K562 (cell line): ENCODE data around the gene CD84. TPM values are rescaled to one million over a fixed set of nuclear protein-coding genes. Genes with fewer than 3 reads are reported as not detected.

Experiments
- ATAC-seq: fragments of 200-7000 bp; cut with Tn5 transposase; 3 replicates; pipeline ENCODE4 v1.9.1; 2020; ENCODE audit warnings: moderate library complexity
- BruUV-seq: library from RNA; stranded (reverse); fragments of 400-500 nt; replicated peaks from 2 replicates; lab custom pipeline; 2021; lab: Mats Ljungman, UMichigan
- CTCF ChIA-PET: fragments of 300-600 bp; formaldehyde crosslinking; extraction: SDS; loops from one replicate; lab custom pipeline; 2021; ENCODE audit warnings: low intra/inter-chr PET ratio; lab: Yijun Ruan, JAX
- POLR2A ChIA-PET: fragments of 300-600, 350-650 bp; sonication (Branson Sonifier 250); formaldehyde crosslinking; extraction: SDS; loops from one replicate; lab custom pipeline; 2021; ENCODE audit warnings: antibody characterized with exemption, inconsistent platforms; lab: Yijun Ruan, JAX
- DNase-seq, 4 experiments: peaks; one replicate each; pipeline versions ENCODE4 v3.0.0 to v3.0.0-alpha.2; 2011 to 2018; ENCODE audit warnings: low spot score in 3 of 4, mixed read lengths in 3 of 4; ENCODE audit errors: extremely low read depth in 1 of 4
- FAIRE-seq: peaks from 2 replicates; lab custom pipeline; 2011; peaks lifted over from hg19 to GRCh38; lab: Jason Lieb, UNC
- H2AFZ ChIP-seq: 2 replicates; pipeline ENCODE4 v1.6.0; 2011; ENCODE audit warnings: low read depth, low read length, control low read depth, inconsistent platforms
- H3K27ac ChIP-seq: fragments of 200-600 bp; 3 replicates; pipeline ENCODE4 v1.8.0; 2011; ENCODE audit warnings: low read depth, mild to moderate bottlenecking, control low read depth, inconsistent platforms, low read length, moderate library complexity, mixed read lengths; ENCODE audit errors: extremely low read depth
- H3K27me3 ChIP-seq, 2 experiments: fragments of 300-600 bp in 1 of 2; 2 replicates in 1 of 2; 3 replicates in 1 of 2; pipeline versions ENCODE4 v1.6.0 to v1.8.0; 2011; ENCODE audit warnings: inconsistent platforms in 2 of 2, low read length in 2 of 2, mild to moderate bottlenecking in 1 of 2, mixed read lengths in 1 of 2, moderate library complexity in 1 of 2; ENCODE audit not compliant: control insufficient read depth in 2 of 2, insufficient read depth in 2 of 2
- H3K36me3 ChIP-seq: fragments of 300-600 bp; 3 replicates; pipeline ENCODE4 v1.8.0; 2011; ENCODE audit warnings: mild to moderate bottlenecking, low read length, inconsistent platforms; ENCODE audit not compliant: control insufficient read depth, insufficient read depth
- H3K4me1 ChIP-seq, 2 experiments: fragments of 200-600 bp in 1 of 2; replicated peaks in 1 of 2; 2 replicates in 1 of 2; 3 replicates in 1 of 2; pipeline versions ENCODE4 v1.5.1 to v1.8.0; 2011; ENCODE audit warnings: inconsistent platforms in 2 of 2, low read length in 2 of 2, mild to moderate bottlenecking in 1 of 2, mixed read lengths in 1 of 2, moderate library complexity in 1 of 2; ENCODE audit not compliant: control insufficient read depth in 2 of 2, insufficient read depth in 2 of 2
- H3K4me2 ChIP-seq: 2 replicates; pipeline ENCODE4 v1.6.1; 2011; ENCODE audit warnings: low read length, control low read depth, inconsistent platforms, mixed read lengths; ENCODE audit not compliant: insufficient read depth
- H3K4me3 ChIP-seq: fragments of 200-600 bp; sonication (generic), shearing (Covaris generic); 2 replicates; pipeline ENCODE4 v1.5.1; 2016; ENCODE audit warnings: control low read depth, inconsistent platforms
- H3K79me2 ChIP-seq: fragments of 200-600 bp; 3 replicates; pipeline ENCODE4 v1.8.0; 2011; ENCODE audit warnings: low read length, inconsistent platforms; ENCODE audit not compliant: control insufficient read depth, insufficient read depth
- H3K9ac ChIP-seq, 2 experiments: 2 replicates each; pipeline versions ENCODE4 v1.6.0 to v1.6.1; 2011; ENCODE audit warnings: low read depth in 2 of 2, low read length in 2 of 2, control low read depth in 1 of 2, inconsistent platforms in 1 of 2, mild to moderate bottlenecking in 1 of 2, mixed read lengths in 1 of 2; ENCODE audit not compliant: insufficient read depth in 1 of 2
- H3K9me1 ChIP-seq: one replicate; pipeline ENCODE4 v1.6.0; 2011; ENCODE audit warnings: inconsistent platforms, mild to moderate bottlenecking, low read length, moderate library complexity; ENCODE audit not compliant: control insufficient read depth, insufficient read depth
- H3K9me3 ChIP-seq: replicated peaks from 2 replicates; pipeline ENCODE4 v1.5.1; 2011; ENCODE audit warnings: low read depth, low read length, inconsistent platforms; ENCODE audit not compliant: control insufficient read depth, insufficient read depth
- H4K20me1 ChIP-seq: replicated peaks from 2 replicates; pipeline ENCODE4 v1.6.1; 2011; ENCODE audit warnings: low read length, inconsistent platforms, mixed read lengths; ENCODE audit not compliant: control insufficient read depth, insufficient read depth
- ADNP ChIP-seq: fragments of 200-800 bp; sonication (Bioruptor generic); IDR thresholded peaks from 2 replicates; pipeline ENCODE4 v1.6.1; 2016; ENCODE audit warnings: missing genetic modification characterization, missing compliant biosample characterization
- BDP1 ChIP-seq: IDR thresholded peaks from 3 replicates; pipeline ENCODE4 v1.6.1; 2011; ENCODE audit not compliant: insufficient read length, insufficient read depth
- CBFA2T2 ChIP-seq: fragments of 450-650 bp; conservative IDR thresholded peaks from 2 replicates; pipeline ENCODE4 v1.6.1; 2017; ENCODE audit warnings: mild to moderate bottlenecking
- CCNT2 ChIP-seq: IDR thresholded peaks from 2 replicates; pipeline ENCODE4 v1.6.1; 2011; ENCODE audit warnings: borderline replicate concordance, low read depth, mild to moderate bottlenecking, moderate library complexity, mixed read lengths, low read length; ENCODE audit not compliant: insufficient read length; ENCODE audit errors: extremely low read depth
- COPS2 ChIP-seq: fragments of 450-650 bp; conservative IDR thresholded peaks from 2 replicates; pipeline ENCODE4 v1.6.1; 2016; ENCODE audit warnings: mild to moderate bottlenecking, moderate library complexity
- HNRNPL ChIP-seq: fragments of 200-400 bp; formaldehyde crosslinking; IDR thresholded peaks from 2 replicates; pipeline ENCODE4 v1.6.1; 2017; ENCODE audit warnings: low read depth, mild to moderate bottlenecking, low read length
- KDM2B ChIP-seq: fragments of 250-450 bp; sonication (Bioruptor Pico); IDR thresholded peaks from 2 replicates; pipeline ENCODE4 v1.8.0; 2021; ENCODE audit warnings: mild to moderate bottlenecking, moderate library complexity
- NCOA4 ChIP-seq: fragments of 450-650 bp; IDR thresholded peaks from 2 replicates; pipeline ENCODE4 v1.6.1; 2018; ENCODE audit warnings: mild to moderate bottlenecking; ENCODE audit not compliant: partially characterized antibody
- POLR2AphosphoS2 ChIP-seq: IDR thresholded peaks from 2 replicates; pipeline ENCODE4 v1.6.1; 2012; ENCODE audit warnings: low read length, improper control_type of control experiment
- POLR3G ChIP-seq: IDR thresholded peaks from 2 replicates; pipeline ENCODE4 v1.6.1; 2011; ENCODE audit not compliant: insufficient read length, insufficient replicate concordance; ENCODE audit errors: extremely low read depth
- PYGO2 ChIP-seq: fragments of 450-650 bp; IDR thresholded peaks from 2 replicates; pipeline ENCODE4 v1.6.1; 2016; ENCODE audit warnings: mild to moderate bottlenecking, missing genetic modification characterization, moderate library complexity, missing compliant biosample characterization
- SMARCA4 ChIP-seq: fragments of 450-650 bp; IDR thresholded peaks from 2 replicates; pipeline ENCODE4 v1.6.1; 2016
- SRSF9 ChIP-seq: fragments of 200-400 bp; formaldehyde crosslinking; IDR thresholded peaks from 2 replicates; pipeline ENCODE4 v1.6.1; 2017; ENCODE audit warnings: low read depth, low read length, borderline replicate concordance
- TFAM ChIP-seq: fragments of 250-450 bp; sonication (Bioruptor Pico); conservative IDR thresholded peaks from 2 replicates; pipeline ENCODE4 v1.5.0; 2021; ENCODE audit warnings: mild to moderate bottlenecking, moderate library complexity
- ZNF175 ChIP-seq: fragments of 200-800 bp; sonication (Bioruptor generic); IDR thresholded peaks from 2 replicates; pipeline ENCODE4 v1.6.1; 2016; ENCODE audit warnings: low read depth, mild to moderate bottlenecking, missing genetic modification characterization, missing compliant biosample characterization
- ZNF445 ChIP-seq: fragments of 250-450 bp; sonication (Bioruptor Pico); IDR thresholded peaks from 2 replicates; pipeline ENCODE4 v1.4.0; 2020; ENCODE audit warnings: low read depth, mild to moderate bottlenecking, moderate library complexity
- WGBS: fragments of 100-300 bp; shearing (Covaris generic); methylation state at CpG from one replicate; pipeline ENCODE4 v1.1.6; 2016; ENCODE audit warnings: low coverage, mixed read lengths; ENCODE audit not compliant: insufficient coverage; ENCODE audit errors: missing lambda C conversion rate; 5-methylcytosine and 5-hydroxymethylcytosine counted together
- in situ Hi-C: fragments of 300-500 bp; cut with MboI; formaldehyde crosslinking; loops from 4 replicates; pipeline ENCODE4 v1.15.0; 2018; ENCODE audit warnings: inconsistent platforms, mixed read lengths
- intact Hi-C: fragments of 100-400 bp; cut with micrococcal nuclease; formaldehyde crosslinking; loops from 2 replicates; pipeline ENCODE4 v1.14.2; 2022
- polyA plus RNA-seq, 8 experiments: library from polyadenylated mRNA; depleted of rRNA in 4 of 8; stranded (reverse) in 5 of 8; unstranded in 3 of 8; fragments of >200 nt; fragmentation: Nextera tagmentation in 2 of 8; fragmentation: Illumina TruSeq in 1 of 8; extraction: Ambion mirVana in 2 of 8; extraction: Trizol in 1 of 8; gene quantifications; 2 replicates each; pipeline versions ENCODE4 v1.2.1 to v1.2.3, GENCODE V29; 2011 to 2014; ENCODE audit warnings: inconsistent platforms in 1 of 8, missing spikeins in 1 of 8
- total RNA-seq, 7 experiments: library from RNA; depleted of rRNA in 6 of 7; stranded (reverse); fragments of >200 nt in 6 of 7; fragmentation: Illumina TruSeq in 2 of 7; extraction: Trizol in 2 of 7; gene quantifications; 2 replicates each; pipeline versions ENCODE4 v1.2.1 to v1.2.3, GENCODE V29; 2011 to 2021; ENCODE audit warnings: low replicate concordance in 1 of 7
- TF ChIP-seq, protein P1 (sequence below), 3 experiments: fragments of 200-800 bp in 1 of 3; sonication (Bioruptor generic) in 1 of 3; sonication (generic) in 1 of 3; formaldehyde crosslinking in 1 of 3; IDR thresholded peaks; 2 replicates each; pipeline versions ENCODE4 v1.6.1 to v1.8.0; 2016 to 2022; ENCODE audit warnings: mild to moderate bottlenecking in 2 of 3, missing compliant biosample characterization in 2 of 3, missing genetic modification characterization in 2 of 3, missing genetic modification reagents in 1 of 3
- TF ChIP-seq, protein P2 (sequence below), 2 experiments: fragments of 450-650 bp in 1 of 2; IDR thresholded peaks; 2 replicates each; pipeline ENCODE4 v1.6.1; 2011 to 2017; ENCODE audit warnings: low read depth in 2 of 2, antibody characterized with exemption in 1 of 2, borderline replicate concordance in 1 of 2, low read length in 1 of 2, mild to moderate bottlenecking in 1 of 2, mixed read lengths in 1 of 2; ENCODE audit not compliant: control insufficient read depth in 1 of 2

CD84 gene
- total and polyA plus RNA-seq, 9 of the 15 experiments (the other 6 are each of a cell fraction or from before 2014, with no cell fraction given) = 0.82 to 6.8 (median 2.0) TPM

DNA sequence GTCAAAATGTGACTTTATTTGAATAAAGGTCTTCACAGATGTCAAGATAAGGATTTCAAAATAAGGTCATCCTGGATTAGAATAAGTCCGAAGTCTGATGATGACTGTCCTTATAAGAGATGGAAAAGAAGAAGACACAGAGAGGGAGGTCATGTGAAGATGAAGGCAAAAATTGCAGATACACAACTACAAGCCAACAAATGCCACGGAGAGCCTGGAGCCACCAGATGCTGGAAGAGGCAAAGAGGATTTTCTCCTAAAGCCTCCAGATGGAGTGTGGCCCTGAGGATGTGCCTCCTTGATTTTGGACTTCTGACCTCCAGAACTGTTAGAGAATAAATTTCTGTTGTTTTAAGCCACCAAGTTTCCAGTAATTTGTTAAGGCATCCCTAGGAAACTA lies 36.4 kb upstream of the CD84 start:
- DNase-seq (no peak), FAIRE-seq (peak; percentile 15), ATAC-seq (no peak)
- in situ Hi-C loops (no loop called here), intact Hi-C loops (no loop called here)
- peaks cover 0 to 2% of the 10 kb centered on the region in 2 experiments; a peak in 2 of 5 replicates for H3K4me1 ChIP-seq
- H4K20me1 ChIP-seq = no peaks in the 10 kb centered on the region
- 43% methylated on average over 2 of the region's 2 CpGs for WGBS
- CTCF ChIA-PET = no interaction called here
- no peak overlapping the region for H3K4me2 ChIP-seq
- H3K9ac ChIP-seq = no peak overlapping the region
- no peak overlapping the region for H3K4me3 ChIP-seq
- H3K27me3 ChIP-seq = no peaks in the 10 kb centered on the region
- no peaks in the 10 kb centered on the region for H3K79me2 ChIP-seq
- POLR2A ChIA-PET = no interaction called here
- BruUV-seq = no TSS peak
- no peak overlapping the region for H3K27ac ChIP-seq
- no peak overlapping the region for H2AFZ ChIP-seq
- 0 out of 2 replicates have a peak, but pooled peaks cover 3% of the 10 kb centered on the region for H3K9me3 ChIP-seq
- TF ChIP-seq, protein P1, sequence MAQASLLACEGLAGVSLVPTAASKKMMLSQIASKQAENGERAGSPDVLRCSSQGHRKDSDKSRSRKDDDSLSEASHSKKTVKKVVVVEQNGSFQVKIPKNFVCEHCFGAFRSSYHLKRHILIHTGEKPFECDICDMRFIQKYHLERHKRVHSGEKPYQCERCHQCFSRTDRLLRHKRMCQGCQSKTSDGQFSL (CRISPR knock-in tag; IDR thresholded peaks at IDR 0.05) = no peak
- TF ChIP-seq, protein P1 (tag; IDR thresholded peaks at IDR 0.05) = no peak
- TF ChIP-seq CCNT2 (no peak), CBFA2T2 (no peak), KDM2B (CRISPR knock-in tag) (no peak), ZNF445 (CRISPR knock-in tag) (no peak), POLR2AphosphoS2 (no peak), NCOA4 (no peak), SMARCA4 (no peak), ADNP (tag) (no peak), BDP1 (no peak), ZNF175 (CRISPR knock-in tag) (no peak), COPS2 (no peak), POLR3G (no peak), HNRNPL (no peak), PYGO2 (tag) (no peak), SRSF9 (no peak), TFAM (CRISPR knock-in tag) (no peak)
- TF ChIP-seq, protein P2, sequence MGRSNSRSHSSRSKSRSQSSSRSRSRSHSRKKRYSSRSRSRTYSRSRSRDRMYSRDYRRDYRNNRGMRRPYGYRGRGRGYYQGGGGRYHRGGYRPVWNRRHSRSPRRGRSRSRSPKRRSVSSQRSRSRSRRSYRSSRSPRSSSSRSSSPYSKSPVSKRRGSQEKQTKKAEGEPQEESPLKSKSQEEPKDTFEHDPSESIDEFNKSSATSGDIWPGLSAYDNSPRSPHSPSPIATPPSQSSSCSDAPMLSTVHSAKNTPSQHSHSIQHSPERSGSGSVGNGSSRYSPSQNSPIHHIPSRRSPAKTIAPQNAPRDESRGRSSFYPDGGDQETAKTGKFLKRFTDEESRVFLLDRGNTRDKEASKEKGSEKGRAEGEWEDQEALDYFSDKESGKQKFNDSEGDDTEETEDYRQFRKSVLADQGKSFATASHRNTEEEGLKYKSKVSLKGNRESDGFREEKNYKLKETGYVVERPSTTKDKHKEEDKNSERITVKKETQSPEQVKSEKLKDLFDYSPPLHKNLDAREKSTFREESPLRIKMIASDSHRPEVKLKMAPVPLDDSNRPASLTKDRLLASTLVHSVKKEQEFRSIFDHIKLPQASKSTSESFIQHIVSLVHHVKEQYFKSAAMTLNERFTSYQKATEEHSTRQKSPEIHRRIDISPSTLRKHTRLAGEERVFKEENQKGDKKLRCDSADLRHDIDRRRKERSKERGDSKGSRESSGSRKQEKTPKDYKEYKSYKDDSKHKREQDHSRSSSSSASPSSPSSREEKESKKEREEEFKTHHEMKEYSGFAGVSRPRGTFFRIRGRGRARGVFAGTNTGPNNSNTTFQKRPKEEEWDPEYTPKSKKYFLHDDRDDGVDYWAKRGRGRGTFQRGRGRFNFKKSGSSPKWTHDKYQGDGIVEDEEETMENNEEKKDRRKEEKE (IDR thresholded peaks at IDR 0.05; ENCODE audit: borderline replicate concordance in 1 of 2, control insufficient read depth in 1 of 2, low read depth in 2 of 2, low read length in 1 of 2) = no peak
- H3K36me3 ChIP-seq = no peaks in the 10 kb centered on the region
- H3K9me1 ChIP-seq = no peaks in the 10 kb centered on the region
